Dermis microvascular lymphatic vessel endothelial cell (primary cell): Measurements from ENCODE around the gene FOXN1. TPM values are rescaled to one million over a fixed set of nuclear protein-coding genes. Genes with fewer than 3 reads are reported as not detected.
A peak's percentile ranks its signal among the peaks of the same experiment; 100 is the strongest.

Experiments used
- DNase-seq, 2 donors: peaks; one replicate each; pipeline versions ENCODE4 v3.0.0 to v3.0.0-alpha.2; 2010; ENCODE audit warnings: low read depth in 2 of 2
- total RNA-seq: library from RNA; depleted of rRNA; stranded (reverse); fragments of >200 nt; gene quantifications from 2 replicates; pipeline ENCODE4 v1.2.1, GENCODE V29; 2014

The FOXN1 gene
- total RNA-seq, 1 donor from 2014 or later = not detected

- no peak for DNase-seq
Observed at GRCh38 chr17:28477928-28478327, 28.2 kb upstream of the FOXN1 start.

GRCh38 chr17:28478712-28479615 is 27.2 kb upstream of the FOXN1 start:
- DNase-seq = no peak

- DNase-seq = no peak
Observed at GRCh38 chr17:28480278-28480677, 25.9 kb upstream of the FOXN1 start.

GRCh38 chr17:28480799-28481571 is 25.2 kb upstream of the FOXN1 start:
- DNase-seq = no peak

- no peak for DNase-seq
Observed at GRCh38 chr17:28482551-28483199, 23.5 kb upstream of the FOXN1 start.

- no peak for DNase-seq
Observed at GRCh38 chr17:28484296-28484695, 21.9 kb upstream of the FOXN1 start.

GRCh38 chr17:28485049-28485448 is 21.1 kb upstream of the FOXN1 start:
- no peak for DNase-seq

GRCh38 chr17:28487881-28488532 is 18.1 kb upstream of the FOXN1 start:
- no peak for DNase-seq

GRCh38 chr17:28488533-28489276 is 17.4 kb upstream of the FOXN1 start:
- DNase-seq = no peak

GRCh38 chr17:28491286-28491685 is 14.9 kb upstream of the FOXN1 start:
- no peak for DNase-seq

- no peak for DNase-seq
Observed at GRCh38 chr17:28491860-28492259, 14.3 kb upstream of the FOXN1 start.

- no peak for DNase-seq
Observed at GRCh38 chr17:28492352-28493310, 13.5 kb upstream of the FOXN1 start.

GRCh38 chr17:28493460-28493859 is 12.7 kb upstream of the FOXN1 start:
- DNase-seq = no peak

- peak; percentile 28 to 55 for DNase-seq
Observed at GRCh38 chr17:28494445-28495188, 11.5 kb upstream of the FOXN1 start.

GRCh38 chr17:28495635-28496034 is 10.5 kb upstream of the FOXN1 start:
- DNase-seq = no peak

GRCh38 chr17:28497931-28498330 is 8.2 kb upstream of the FOXN1 start:
- DNase-seq = no peak

GRCh38 chr17:28498652-28499363 is 7.3 kb upstream of the FOXN1 start:
- DNase-seq = no peak

- no peak for DNase-seq
Observed at GRCh38 chr17:28499364-28499664, 6.8 kb upstream of the FOXN1 start.
